Measurements from ENCODE around the gene PLA2G7.

DNA sequence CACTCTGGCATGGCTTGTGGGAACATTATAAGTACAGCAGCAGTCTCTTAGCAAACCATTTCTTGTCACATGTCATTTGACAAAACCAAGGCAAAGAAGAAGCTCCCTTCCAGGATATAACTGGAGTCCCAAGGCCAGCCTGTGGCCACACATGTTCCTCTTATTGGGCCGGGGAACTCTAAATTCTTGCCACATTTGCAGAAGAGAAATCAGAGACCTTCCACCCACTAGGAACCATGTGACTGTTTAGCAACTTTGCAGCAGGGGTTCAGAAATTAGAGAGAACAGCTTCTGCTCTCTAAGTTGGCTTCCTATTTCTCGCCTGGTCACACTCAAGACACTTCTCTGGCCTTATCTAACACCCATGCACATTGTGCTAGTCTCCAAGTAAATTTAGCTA is 37.6 kb upstream of the PLA2G7 start:
- TF ChIP-seq, protein P1, sequence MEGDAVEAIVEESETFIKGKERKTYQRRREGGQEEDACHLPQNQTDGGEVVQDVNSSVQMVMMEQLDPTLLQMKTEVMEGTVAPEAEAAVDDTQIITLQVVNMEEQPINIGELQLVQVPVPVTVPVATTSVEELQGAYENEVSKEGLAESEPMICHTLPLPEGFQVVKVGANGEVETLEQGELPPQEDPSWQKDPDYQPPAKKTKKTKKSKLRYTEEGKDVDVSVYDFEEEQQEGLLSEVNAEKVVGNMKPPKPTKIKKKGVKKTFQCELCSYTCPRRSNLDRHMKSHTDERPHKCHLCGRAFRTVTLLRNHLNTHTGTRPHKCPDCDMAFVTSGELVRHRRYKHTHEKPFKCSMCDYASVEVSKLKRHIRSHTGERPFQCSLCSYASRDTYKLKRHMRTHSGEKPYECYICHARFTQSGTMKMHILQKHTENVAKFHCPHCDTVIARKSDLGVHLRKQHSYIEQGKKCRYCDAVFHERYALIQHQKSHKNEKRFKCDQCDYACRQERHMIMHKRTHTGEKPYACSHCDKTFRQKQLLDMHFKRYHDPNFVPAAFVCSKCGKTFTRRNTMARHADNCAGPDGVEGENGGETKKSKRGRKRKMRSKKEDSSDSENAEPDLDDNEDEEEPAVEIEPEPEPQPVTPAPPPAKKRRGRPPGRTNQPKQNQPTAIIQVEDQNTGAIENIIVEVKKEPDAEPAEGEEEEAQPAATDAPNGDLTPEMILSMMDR (IDR thresholded peaks at IDR 0.05), result no peak
- TF ChIP-seq POLR2A (IDR thresholded peaks at IDR 0.05), result no peak
- no peak for TF ChIP-seq EP300 (IDR thresholded peaks at IDR 0.05)
- no peak for TF ChIP-seq POLR2AphosphoS5 (IDR thresholded peaks at IDR 0.05)

All from stomach (tissue), 4 donors.